GM19463 (cell line): ENCODE results near the gene ZNF700.
"Not testable (repeated sequence)": the region's sequence is repeated elsewhere in the genome, so short reads cannot be mapped to it uniquely, and the experiment has no call there.

Experiments
- ATAC-seq: cut with Tn5 transposase; IDR thresholded peaks from one replicate; pipeline ENCODE4 v1.9.1; 2021; ENCODE audit warnings: mild to moderate bottlenecking, moderate library complexity; ENCODE audit not compliant: unreplicated experiment

ZNF700 gene

GRCh38 chr19:11924886-11925650 is at the start of gene ZNF700:
TSS of gene ZNF700 (plus strand) at chr19:11925107. CDS start at chr19:11925211, 104 bp downstream.
- ATAC-seq: peak; percentile 80

GRCh38 chr19:11879687-11880266 is 45.1 kb upstream of the ZNF700 start:
- ATAC-seq: not testable (repeated sequence)

GRCh38 chr19:11880598-11880997 is 44.3 kb upstream of the ZNF700 start:
- ATAC-seq: no peak

GRCh38 chr19:11881151-11881800 is 43.6 kb upstream of the ZNF700 start:
- no peak for ATAC-seq

- no peak for ATAC-seq
Observed at GRCh38 chr19:11882606-11883005, 42.3 kb upstream of the ZNF700 start.

GRCh38 chr19:11887234-11887610 is 37.7 kb upstream of the ZNF700 start:
- no peak for ATAC-seq

- ATAC-seq: no peak
Observed at GRCh38 chr19:11887611-11888531, 37.0 kb upstream of the ZNF700 start, which contains the start of gene ZNF69. TSS of gene ZNF69 (plus strand) at chr19:11887782. CDS start at chr19:11887924, 142 bp downstream.

GRCh38 chr19:11889901-11890300 is 35.0 kb upstream of the ZNF700 start:
- not testable (repeated sequence) for ATAC-seq

- no peak for ATAC-seq
Observed at GRCh38 chr19:11890634-11891033, 34.3 kb upstream of the ZNF700 start.

- ATAC-seq: no peak
Observed at GRCh38 chr19:11894851-11895250, 30.1 kb upstream of the ZNF700 start.

GRCh38 chr19:11902228-11902627 is 22.7 kb upstream of the ZNF700 start:
- no peak for ATAC-seq

GRCh38 chr19:11905928-11906327 is 19.0 kb upstream of the ZNF700 start:
- ATAC-seq: no peak

- ATAC-seq: not testable (repeated sequence)
Observed at GRCh38 chr19:11911937-11912336, 13.0 kb upstream of the ZNF700 start.

GRCh38 chr19:11914417-11915051 is 10.4 kb upstream of the ZNF700 start:
- ATAC-seq: not testable (repeated sequence)

- no peak for ATAC-seq
Observed at GRCh38 chr19:11921852-11922495, 2.9 kb upstream of the ZNF700 start.

- not testable (repeated sequence) for ATAC-seq
Observed at GRCh38 chr19:11925651-11926187, 812 bp downstream of the ZNF700 start.

GRCh38 chr19:11927227-11927626 is 2.3 kb downstream of the ZNF700 start:
- ATAC-seq: no peak

- no peak for ATAC-seq
Observed at GRCh38 chr19:11931051-11931450, 6.1 kb downstream of the ZNF700 start.

- ATAC-seq: no peak
Observed at GRCh38 chr19:11931513-11931912, 6.6 kb downstream of the ZNF700 start.

GRCh38 chr19:11935829-11936228 is 10.9 kb downstream of the ZNF700 start:
- ATAC-seq: not testable (repeated sequence)
